ENCODE data around the gene EVI5. TPM values are rescaled to one million over a fixed set of nuclear protein-coding genes. Genes with fewer than 3 reads are reported as not detected.
"Not testable (repeated sequence)": the region's sequence is repeated elsewhere in the genome, so short reads cannot be mapped to it uniquely, and the experiment has no call there.

Gene EVI5
- total RNA-seq, 2 donors from 2014 or later: 45.9 to 48.6 TPM

DNA sequence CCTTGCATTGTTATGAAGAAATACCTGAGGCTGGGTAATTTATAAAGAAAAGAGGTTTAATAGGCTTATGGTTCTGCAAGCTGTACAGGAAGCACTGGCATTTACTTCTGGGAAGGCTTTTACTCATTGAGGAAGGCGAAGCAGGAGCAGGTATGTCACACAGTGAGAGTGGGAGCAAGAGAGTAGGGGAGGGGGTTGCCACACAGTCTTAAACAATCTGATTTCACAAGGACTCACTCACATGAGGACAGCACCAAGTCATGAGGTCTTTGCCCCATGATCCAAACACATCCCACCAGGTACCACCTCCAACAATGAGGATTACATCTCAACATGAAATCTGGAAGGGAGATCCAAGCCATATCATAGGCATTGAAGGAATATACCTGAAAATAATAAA, 127.2 kb downstream of the EVI5 start:
- DNase-seq (ENCODE audit: low spot score) (no peak), ATAC-seq (ENCODE audit: insufficient number of reproducible peaks, low FRiP score, low read depth) (no peak)
- no peak overlapping the region for H3K4me3 ChIP-seq
- H3K27ac ChIP-seq: no peak overlapping the region
- TF ChIP-seq CTCF (IDR thresholded peaks at IDR 0.05): no peak
- H3K27me3 ChIP-seq (replicated peaks; ENCODE audit: insufficient read depth): no peaks in the 10 kb centered on the region
- peaks cover 26% of the 10 kb centered on the region for H3K36me3 ChIP-seq
- H3K9me3 ChIP-seq: peaks cover 33% of the 10 kb centered on the region
- H3K4me1 ChIP-seq (ENCODE audit: control insufficient read depth in 1 of 2, low read depth in 2 of 2): no peaks in the 10 kb centered on the region

GRCh38 chr1:92655197-92655801, 129.6 kb downstream of the EVI5 start:
- Histone ChIP-seq H3K4me3 (no peak overlapping the region), H3K4me1 (ENCODE audit: control insufficient read depth in 1 of 2, low read depth in 2 of 2) (no peaks in the 10 kb centered on the region), H3K9me3 (peaks cover 33% of the 10 kb centered on the region), H3K27ac (no peak overlapping the region), H3K27me3 (replicated peaks; ENCODE audit: insufficient read depth) (no peaks in the 10 kb centered on the region), H3K36me3 (peaks cover 23% of the 10 kb centered on the region)
- TF ChIP-seq CTCF (IDR thresholded peaks at IDR 0.05): no peak
- DNase-seq (ENCODE audit: low spot score) (no peak), ATAC-seq (ENCODE audit: insufficient number of reproducible peaks, low FRiP score, low read depth) (no peak)

DNA sequence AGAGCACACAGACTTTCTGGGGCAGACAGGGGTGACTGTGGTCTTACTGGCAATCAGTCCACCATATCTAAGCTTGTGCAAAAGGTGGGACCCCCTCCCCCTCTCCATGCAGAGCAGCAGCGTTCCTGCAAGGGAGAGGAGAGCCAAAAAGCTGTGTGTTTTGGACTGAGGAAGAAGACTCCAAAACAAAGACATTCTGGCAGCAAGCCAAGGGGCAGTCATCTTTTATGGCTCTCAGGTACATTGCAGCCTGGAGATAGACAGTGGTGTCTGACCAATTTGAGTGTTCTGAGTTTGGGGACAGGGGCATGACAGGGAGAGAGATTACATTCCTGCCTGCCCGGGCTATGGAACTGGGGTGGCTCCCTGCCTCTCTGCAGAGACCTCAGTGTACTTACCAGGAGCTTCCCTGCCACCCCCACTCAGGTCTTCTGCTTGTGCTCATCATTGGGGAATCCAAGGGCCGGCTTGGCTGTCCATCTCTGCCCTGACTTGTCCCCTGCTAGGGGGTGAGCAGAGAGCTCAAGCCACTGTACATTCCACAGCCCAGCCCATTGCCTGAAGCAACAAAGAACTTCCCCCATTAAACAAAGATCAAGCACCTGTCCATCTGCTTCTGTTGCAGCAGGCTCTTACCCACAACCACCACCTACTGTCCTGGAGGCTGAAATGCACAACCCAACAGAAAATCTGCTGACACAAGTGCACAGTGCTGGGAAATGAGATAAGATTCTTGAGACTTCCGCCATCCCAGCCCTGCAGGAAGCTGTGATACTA, 131.1 kb downstream of the EVI5 start:
- Histone ChIP-seq H3K36me3 (peaks cover 23% of the 10 kb centered on the region), H3K4me1 (ENCODE audit: control insufficient read depth in 1 of 2, low read depth in 2 of 2) (no peaks in the 10 kb centered on the region), H3K4me3 (no peak overlapping the region), H3K27me3 (replicated peaks; ENCODE audit: insufficient read depth) (no peaks in the 10 kb centered on the region), H3K9me3 (peaks cover 33% of the 10 kb centered on the region), H3K27ac (no peak overlapping the region)
- no peak for TF ChIP-seq CTCF (IDR thresholded peaks at IDR 0.05)
- no peak for ATAC-seq (ENCODE audit: insufficient number of reproducible peaks, low FRiP score, low read depth)
- no peak for DNase-seq (ENCODE audit: low spot score)

DNA sequence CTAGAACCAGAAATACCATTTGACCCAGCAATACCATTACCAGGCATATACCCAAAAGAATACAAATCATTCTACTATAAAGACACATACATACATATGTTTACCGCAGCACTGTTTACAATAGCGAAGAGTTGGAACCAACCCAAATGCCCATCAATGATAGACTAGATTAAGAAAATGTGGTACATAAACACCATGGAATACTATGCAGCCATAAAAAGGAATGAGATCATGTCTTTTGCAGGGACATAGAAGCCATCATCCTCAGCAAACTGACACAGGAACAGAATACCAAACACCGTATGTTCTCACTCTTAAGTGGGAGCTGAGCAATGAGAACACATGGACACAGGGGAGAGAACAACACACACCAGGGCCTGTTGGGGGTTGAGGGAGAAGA, 144.2 kb downstream of the EVI5 start:
- DNase-seq (ENCODE audit: low spot score); H3K27me3 ChIP-seq (replicated peaks; ENCODE audit: insufficient read depth); H3K4me1 ChIP-seq (ENCODE audit: control insufficient read depth in 1 of 2, low read depth in 2 of 2); H3K36me3 ChIP-seq; ATAC-seq (ENCODE audit: insufficient number of reproducible peaks, low FRiP score, low read depth); H3K27ac ChIP-seq; H3K9me3 ChIP-seq; H3K4me3 ChIP-seq: not testable (repeated sequence)

DNA sequence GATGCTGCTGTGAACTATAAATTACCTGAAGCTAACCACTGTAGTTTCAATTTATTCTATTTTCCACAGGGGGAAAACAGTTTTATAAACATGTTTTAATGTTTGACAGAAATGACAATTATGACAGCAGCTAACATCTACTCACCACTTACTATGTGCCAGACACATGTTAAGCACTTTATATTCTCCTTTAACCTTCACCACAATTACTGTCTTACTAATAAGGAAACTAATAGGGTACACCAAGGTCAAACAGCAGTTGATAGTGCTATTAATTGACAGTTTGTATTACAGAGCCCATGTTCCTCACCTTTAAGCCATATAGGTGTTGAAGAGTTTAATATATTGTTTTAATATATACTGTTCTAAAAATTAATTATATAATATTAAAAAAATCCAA, 146.4 kb downstream of the EVI5 start:
- Histone ChIP-seq H3K36me3 (peaks cover 11% of the 10 kb centered on the region), H3K27ac (no peak overlapping the region), H3K4me1 (ENCODE audit: control insufficient read depth in 1 of 2, low read depth in 2 of 2) (no peaks in the 10 kb centered on the region), H3K4me3 (no peak overlapping the region), H3K9me3 (no peaks in the 10 kb centered on the region), H3K27me3 (replicated peaks; ENCODE audit: insufficient read depth) (no peaks in the 10 kb centered on the region)
- no peak for DNase-seq (ENCODE audit: low spot score)
- no peak for ATAC-seq (ENCODE audit: insufficient number of reproducible peaks, low FRiP score, low read depth)
- TF ChIP-seq CTCF (IDR thresholded peaks at IDR 0.05): no peak

DNA sequence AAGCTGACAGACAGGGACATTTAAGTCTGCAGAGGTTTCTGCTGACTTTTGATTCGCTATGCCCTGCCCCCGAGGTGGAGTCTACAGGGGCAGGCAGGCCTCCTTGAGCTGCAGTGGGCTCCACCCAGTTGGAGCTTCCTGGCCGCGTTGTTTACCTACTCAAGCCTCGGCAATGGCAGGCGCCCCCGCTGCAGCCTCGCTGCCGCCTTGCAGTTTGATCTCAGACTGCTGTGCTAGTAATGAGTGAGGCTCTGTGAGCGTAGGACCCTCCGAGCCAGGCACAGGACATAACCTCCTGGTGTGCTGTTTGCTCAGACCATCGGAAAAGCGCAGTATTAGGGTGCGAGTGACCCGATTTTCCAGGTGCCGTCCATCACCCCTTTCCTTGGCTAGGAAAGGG, 149.7 kb downstream of the EVI5 start:
- not testable (repeated sequence) for H3K27me3 ChIP-seq (replicated peaks; ENCODE audit: insufficient read depth); H3K4me3 ChIP-seq; H3K4me1 ChIP-seq (ENCODE audit: control insufficient read depth in 1 of 2, low read depth in 2 of 2); DNase-seq (ENCODE audit: low spot score); H3K9me3 ChIP-seq; H3K27ac ChIP-seq; ATAC-seq (ENCODE audit: insufficient number of reproducible peaks, low FRiP score, low read depth)
- H3K36me3 ChIP-seq: peaks cover 11% of the 10 kb centered on the region
